ENCODE measurements around the gene PLCH1. TPM values are rescaled to one million over a fixed set of nuclear protein-coding genes. Genes with fewer than 3 reads are reported as not detected.

PLCH1 gene
- total and polyA plus RNA-seq, 9 of the 15 experiments (the other 6 are each of a cell fraction or from before 2014, with no cell fraction given), result 0.17 to 0.62 (median 0.40) TPM

DNA sequence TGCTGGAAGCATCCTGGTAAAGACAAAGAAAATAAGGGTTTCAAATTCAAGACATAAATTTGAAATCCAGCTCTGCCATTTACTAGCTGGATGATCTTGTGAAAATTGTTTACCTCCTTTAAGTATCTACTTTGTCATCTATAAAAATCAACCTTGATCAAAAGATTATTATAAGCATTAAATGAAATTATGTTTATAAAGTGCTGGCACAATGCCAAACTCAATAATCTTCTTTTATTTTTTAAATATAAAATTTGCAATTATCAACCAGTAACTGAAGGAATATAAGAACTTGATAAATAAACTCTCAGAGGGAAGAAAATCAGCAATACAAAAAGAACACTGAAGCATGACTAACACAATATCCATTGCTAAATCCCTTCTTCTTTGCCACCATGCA lies 35.4 kb upstream of the PLCH1 start:
- intact Hi-C loops (cut with micrococcal nuclease) (no loop called here), in situ Hi-C loops (cut with MboI) (no loop called here)
- Histone ChIP-seq H3K4me3 (no peak overlapping the region), H3K4me2 (ENCODE audit: insufficient read depth, low read length) (no peak overlapping the region), H3K79me2 (ENCODE audit: control insufficient read depth, insufficient read depth, low read length) (0 out of 3 replicates have a peak, but pooled peaks cover 3% of the 10 kb centered on the region), H3K9me3 (replicated peaks; ENCODE audit: control insufficient read depth, insufficient read depth, low read depth, low read length) (no peaks in the 10 kb centered on the region), H3K27ac (ENCODE audit: extremely low read depth, low read depth, low read length) (no peak overlapping the region), H2AFZ (ENCODE audit: low read depth, low read length) (no peak overlapping the region), H3K27me3 (ENCODE audit: control insufficient read depth in 2 of 2, insufficient read depth in 2 of 2, low read length in 2 of 2) (no peaks in the 10 kb centered on the region), H3K4me1 (replicated peaks in 1 of 2; ENCODE audit: control insufficient read depth in 2 of 2, insufficient read depth in 2 of 2, low read length in 2 of 2) (no peaks in the 10 kb centered on the region), H4K20me1 (replicated peaks; ENCODE audit: control insufficient read depth, insufficient read depth, low read length) (no peaks in the 10 kb centered on the region), H3K36me3 (ENCODE audit: control insufficient read depth, insufficient read depth, low read length) (peaks cover 17% of the 10 kb centered on the region; the same call in 1 of the 3 replicates), H3K9me1 (ENCODE audit: control insufficient read depth, insufficient read depth, low read length) (no peaks in the 10 kb centered on the region), H3K9ac (ENCODE audit: insufficient read depth in 1 of 2, low read depth in 2 of 2, low read length in 2 of 2) (no peak overlapping the region)
- no peak for FAIRE-seq
- BruUV-seq (replicated peaks), result no TSS peak
- no peak for ATAC-seq
- POLR2A ChIA-PET, result interaction anchor here (0.6 to 1.2 kb wide), 4 partner anchors 13 to 91 kb away, joined by 3 read pairs; no protein-coding TSS in a partner anchor
- CTCF ChIA-PET (ENCODE audit: low intra/inter-chr PET ratio), result no interaction called here
- TF ChIP-seq NFIX (CRISPR knock-in tag; IDR thresholded peaks at IDR 0.05; ENCODE audit: low read depth) (peak; percentile 95), NFIC (IDR thresholded peaks at IDR 0.05) (peak; percentile 95), PML (IDR thresholded peaks at IDR 0.05; ENCODE audit: low read length) (no peak)
- no peak for DNase-seq (ENCODE audit: extremely low read depth in 1 of 4, low spot score in 3 of 4)

DNA sequence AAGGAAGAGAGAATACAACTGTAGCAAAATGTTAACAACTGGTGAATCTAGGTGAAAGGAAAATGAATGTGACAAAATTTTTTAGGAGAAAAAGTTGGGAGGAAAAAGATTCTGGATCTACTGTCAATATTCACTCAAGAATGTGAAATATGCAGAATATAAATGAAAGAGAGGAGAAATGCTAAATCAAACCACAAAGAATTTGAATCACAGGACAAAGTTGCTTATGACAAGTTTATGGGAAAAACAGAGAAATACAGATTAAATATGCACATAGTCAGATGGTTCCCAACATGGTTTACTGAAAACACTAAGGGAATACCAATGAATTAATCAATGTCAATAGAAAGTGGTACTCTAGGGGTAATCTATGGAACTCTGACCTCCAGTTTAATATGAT lies 33.6 kb upstream of the PLCH1 start:
- no peaks in the 10 kb centered on the region for H3K79me2 ChIP-seq (ENCODE audit: control insufficient read depth, insufficient read depth, low read length)
- no peaks in the 10 kb centered on the region for H4K20me1 ChIP-seq (replicated peaks; ENCODE audit: control insufficient read depth, insufficient read depth, low read length)
- CTCF ChIA-PET (ENCODE audit: low intra/inter-chr PET ratio), result no interaction called here
- H3K36me3 ChIP-seq (ENCODE audit: control insufficient read depth, insufficient read depth, low read length), result peaks cover 18% of the 10 kb centered on the region; the same call in 1 of the 3 replicates
- no peak overlapping the region for H3K4me3 ChIP-seq
- FAIRE-seq, result no peak
- no TSS peak for BruUV-seq (replicated peaks)
- POLR2A ChIA-PET, result no interaction called here
- no peak overlapping the region for H3K4me2 ChIP-seq (ENCODE audit: insufficient read depth, low read length)
- H3K9me1 ChIP-seq (ENCODE audit: control insufficient read depth, insufficient read depth, low read length), result no peaks in the 10 kb centered on the region
- ATAC-seq, result no peak
- no peak overlapping the region for H3K9ac ChIP-seq (ENCODE audit: insufficient read depth in 1 of 2, low read depth in 2 of 2, low read length in 2 of 2)
- no peaks in the 10 kb centered on the region for H3K9me3 ChIP-seq (replicated peaks; ENCODE audit: control insufficient read depth, insufficient read depth, low read depth, low read length)
- no peak overlapping the region for H3K27ac ChIP-seq (ENCODE audit: extremely low read depth, low read depth, low read length)
- no peak for DNase-seq (ENCODE audit: extremely low read depth in 1 of 4, low spot score in 3 of 4)
- in situ Hi-C loops (cut with MboI), result no loop called here
- H3K4me1 ChIP-seq (replicated peaks in 1 of 2; ENCODE audit: control insufficient read depth in 2 of 2, insufficient read depth in 2 of 2, low read length in 2 of 2), result no peaks in the 10 kb centered on the region
- intact Hi-C loops (cut with micrococcal nuclease), result no loop called here
- no peak overlapping the region for H2AFZ ChIP-seq (ENCODE audit: low read depth, low read length)
- H3K27me3 ChIP-seq (ENCODE audit: control insufficient read depth in 2 of 2, insufficient read depth in 2 of 2, low read length in 2 of 2), result no peaks in the 10 kb centered on the region
- TF ChIP-seq, protein P1, sequence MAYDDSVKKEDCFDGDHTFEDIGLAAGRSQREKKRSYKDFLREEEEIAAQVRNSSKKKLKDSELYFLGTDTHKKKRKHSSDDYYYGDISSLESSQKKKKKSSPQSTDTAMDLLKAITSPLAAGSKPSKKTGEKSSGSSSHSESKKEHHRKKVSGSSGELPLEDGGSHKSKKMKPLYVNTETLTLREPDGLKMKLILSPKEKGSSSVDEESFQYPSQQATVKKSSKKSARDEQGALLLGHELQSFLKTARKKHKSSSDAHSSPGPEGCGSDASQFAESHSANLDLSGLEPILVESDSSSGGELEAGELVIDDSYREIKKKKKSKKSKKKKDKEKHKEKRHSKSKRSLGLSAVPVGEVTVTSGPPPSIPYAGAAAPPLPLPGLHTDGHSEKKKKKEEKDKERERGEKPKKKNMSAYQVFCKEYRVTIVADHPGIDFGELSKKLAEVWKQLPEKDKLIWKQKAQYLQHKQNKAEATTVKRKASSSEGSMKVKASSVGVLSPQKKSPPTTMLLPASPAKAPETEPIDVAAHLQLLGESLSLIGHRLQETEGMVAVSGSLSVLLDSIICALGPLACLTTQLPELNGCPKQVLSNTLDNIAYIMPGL (CRISPR knock-in tag; IDR thresholded peaks at IDR 0.05), result no peak
- TF ChIP-seq SPI1 (IDR thresholded peaks at IDR 0.05; ENCODE audit: borderline replicate concordance, low read depth, low read length) (no peak), ZNF780A (CRISPR knock-in tag; IDR thresholded peaks at IDR 0.05) (no peak), EP400 (IDR thresholded peaks at IDR 0.05) (no peak), ZNF408 (CRISPR knock-in tag; IDR thresholded peaks at IDR 0.05; ENCODE audit: low read depth) (no peak), POLR2AphosphoS5 (IDR thresholded peaks at IDR 0.05; ENCODE audit: control insufficient read depth, insufficient read depth, low read depth, low read length) (no peak)

Data from K562 (cell line).